HEK293 (cell line): ENCODE measurements around the gene KIAA1328.

Experiments used
- CTCF ChIA-PET: fragments of 350-600 bp; formaldehyde crosslinking; extraction: SDS; loops from one replicate; lab custom pipeline; 2021; ENCODE audit warnings: antibody characterized with exemption; lab: Yijun Ruan, JAX
- POLR2A ChIA-PET: fragments of 300-600 bp; formaldehyde crosslinking; extraction: SDS; loops from one replicate; lab custom pipeline; 2020; ENCODE audit warnings: antibody characterized with exemption, inconsistent platforms; lab: Yijun Ruan, JAX
- H3K27ac ChIP-seq: fragments of 200-500 bp; sonication (Bioruptor generic); 2 replicates; pipeline ENCODE4 v1.5.1; 2014; ENCODE audit warnings: low read depth, low read length, control low read depth, inconsistent platforms; ENCODE audit errors: extremely low read depth
- H3K36me3 ChIP-seq, 2 experiments: fragments of 200-500 bp in 1 of 2; sonication (Bioruptor generic) in 1 of 2; 1 replicate in 1 of 2; 2 replicates in 1 of 2; pipeline ENCODE4 v1.5.1; 2014 to 2017; ENCODE audit warnings: inconsistent platforms in 2 of 2, low read length in 2 of 2; ENCODE audit not compliant: control insufficient read depth in 2 of 2, insufficient read depth in 1 of 2
- H3K4me1 ChIP-seq: fragments of 200-500 bp; sonication (Bioruptor generic); 2 replicates; pipeline ENCODE4 v1.5.1; 2014; ENCODE audit warnings: mild to moderate bottlenecking, low read length, inconsistent platforms; ENCODE audit not compliant: control insufficient read depth, insufficient read depth
- H3K4me3 ChIP-seq: 2 replicates; pipeline ENCODE4 v1.5.1; 2011; ENCODE audit warnings: low read depth, mild to moderate bottlenecking, control low read depth, low read length, moderate library complexity
- H3K9me3 ChIP-seq: fragments of 200-500 bp; sonication (Bioruptor generic); 2 replicates; pipeline ENCODE4 v1.5.1; 2014; ENCODE audit warnings: low read depth, low read length, inconsistent platforms; ENCODE audit not compliant: control insufficient read depth, insufficient read depth
- GLI2 ChIP-seq: fragments of 450-650 bp; formaldehyde crosslinking; IDR thresholded peaks from 2 replicates; pipeline ENCODE4; 2017; ENCODE audit warnings: missing biosample characterization, missing genetic modification characterization, low read depth, borderline replicate concordance
- OSR2 ChIP-seq: fragments of 450-650 bp; formaldehyde crosslinking; IDR thresholded peaks from 2 replicates; pipeline ENCODE4 v1.5.1; 2016; ENCODE audit warnings: missing biosample characterization, missing genetic modification characterization
- RBAK ChIP-seq: fragments of 450-650 bp; formaldehyde crosslinking; IDR thresholded peaks from 2 replicates; pipeline ENCODE4 v1.5.1; 2016; ENCODE audit warnings: missing biosample characterization, missing genetic modification characterization
- ZFHX2 ChIP-seq: fragments of 450-650 bp; formaldehyde crosslinking; conservative IDR thresholded peaks from 2 replicates; pipeline ENCODE4 v1.5.1; 2016; ENCODE audit warnings: missing biosample characterization, missing genetic modification characterization
- ZFP3 ChIP-seq: fragments of 450-650 bp; formaldehyde crosslinking; IDR thresholded peaks from 2 replicates; pipeline ENCODE4 v1.5.1; 2016; ENCODE audit warnings: low read depth, missing biosample characterization, missing genetic modification characterization
- ZFP37 ChIP-seq: fragments of 450-650 bp; formaldehyde crosslinking; IDR thresholded peaks from 2 replicates; pipeline ENCODE4 v1.5.1; 2016; ENCODE audit warnings: missing biosample characterization, missing genetic modification characterization
- ZFP69B ChIP-seq: fragments of 450-650 bp; formaldehyde crosslinking; IDR thresholded peaks from 2 replicates; pipeline ENCODE4 v1.5.1; 2016; ENCODE audit warnings: missing biosample characterization, missing genetic modification characterization
- ZNF138 ChIP-seq: fragments of 450-650 bp; formaldehyde crosslinking; IDR thresholded peaks from 2 replicates; pipeline ENCODE4 v1.5.1; 2016; ENCODE audit warnings: missing biosample characterization, missing genetic modification characterization, borderline replicate concordance
- ZNF146 ChIP-seq: fragments of 450-650 bp; formaldehyde crosslinking; IDR thresholded peaks from 2 replicates; pipeline ENCODE4 v1.5.1; 2016; ENCODE audit warnings: missing biosample characterization, missing genetic modification characterization
- ZNF221 ChIP-seq: fragments of 450-650 bp; formaldehyde crosslinking; IDR thresholded peaks from 2 replicates; pipeline ENCODE4 v1.5.1; 2017; ENCODE audit warnings: missing biosample characterization, missing genetic modification characterization, borderline replicate concordance
- ZNF274 ChIP-seq, 2 experiments: fragments of 200-500 bp in 1 of 2; fragments of 450-650 bp in 1 of 2; sonication (Bioruptor generic) in 1 of 2; formaldehyde crosslinking in 1 of 2; IDR thresholded peaks; 2 replicates each; pipeline versions ENCODE4 v1.5.1 to v1.6.1; 2014 to 2016; ENCODE audit warnings: borderline replicate concordance in 1 of 2, inconsistent platforms in 1 of 2, low read length in 1 of 2, missing biosample characterization in 1 of 2, missing genetic modification characterization in 1 of 2
- ZNF292 ChIP-seq: fragments of 450-650 bp; formaldehyde crosslinking; IDR thresholded peaks from 2 replicates; pipeline ENCODE4 v1.5.1; 2016; ENCODE audit warnings: low read depth, missing biosample characterization, missing genetic modification characterization, borderline replicate concordance
- ZNF350 ChIP-seq: fragments of 450-650 bp; formaldehyde crosslinking; IDR thresholded peaks from 2 replicates; pipeline ENCODE4 v1.5.0; 2017; ENCODE audit warnings: missing biosample characterization, mild to moderate bottlenecking, missing genetic modification characterization
- ZNF529 ChIP-seq: fragments of 450-650 bp; formaldehyde crosslinking; IDR thresholded peaks from 2 replicates; pipeline ENCODE4 v1.5.1; 2017; ENCODE audit warnings: missing genetic modification characterization, missing biosample characterization; ENCODE audit not compliant: insufficient replicate concordance
- ZNF830 ChIP-seq: fragments of 450-650 bp; IDR thresholded peaks from 2 replicates; pipeline ENCODE4 v1.5.0; 2018; ENCODE audit warnings: missing biosample characterization, missing genetic modification characterization, low read depth, mild to moderate bottlenecking, moderate library complexity
- TF ChIP-seq, protein P1 (sequence below): fragments of 450-650 bp; formaldehyde crosslinking; IDR thresholded peaks from 2 replicates; pipeline ENCODE4 v1.5.1; 2016; ENCODE audit warnings: missing biosample characterization, missing genetic modification characterization
- TF ChIP-seq, protein P2 (sequence below): fragments of 450-650 bp; formaldehyde crosslinking; IDR thresholded peaks from 2 replicates; pipeline ENCODE4 v1.5.1; 2016; ENCODE audit warnings: missing biosample characterization, missing genetic modification characterization
- TF ChIP-seq, protein P3 (sequence below): sonication (generic); formaldehyde crosslinking; IDR thresholded peaks from 2 replicates; pipeline ENCODE4 v1.8.1; 2022; ENCODE audit warnings: mild to moderate bottlenecking, moderate library complexity, missing genetic modification reagents
- TF ChIP-seq, protein P4 (sequence below): fragments of 450-650 bp; formaldehyde crosslinking; conservative IDR thresholded peaks from 2 replicates; pipeline ENCODE4 v1.5.1; 2016; ENCODE audit warnings: low read depth, missing biosample characterization, missing genetic modification characterization
- TF ChIP-seq, protein P5 (sequence below): fragments of 450-650 bp; formaldehyde crosslinking; IDR thresholded peaks from 2 replicates; pipeline ENCODE4 v1.5.1; 2017; ENCODE audit warnings: missing biosample characterization, missing genetic modification characterization

KIAA1328 gene

DNA sequence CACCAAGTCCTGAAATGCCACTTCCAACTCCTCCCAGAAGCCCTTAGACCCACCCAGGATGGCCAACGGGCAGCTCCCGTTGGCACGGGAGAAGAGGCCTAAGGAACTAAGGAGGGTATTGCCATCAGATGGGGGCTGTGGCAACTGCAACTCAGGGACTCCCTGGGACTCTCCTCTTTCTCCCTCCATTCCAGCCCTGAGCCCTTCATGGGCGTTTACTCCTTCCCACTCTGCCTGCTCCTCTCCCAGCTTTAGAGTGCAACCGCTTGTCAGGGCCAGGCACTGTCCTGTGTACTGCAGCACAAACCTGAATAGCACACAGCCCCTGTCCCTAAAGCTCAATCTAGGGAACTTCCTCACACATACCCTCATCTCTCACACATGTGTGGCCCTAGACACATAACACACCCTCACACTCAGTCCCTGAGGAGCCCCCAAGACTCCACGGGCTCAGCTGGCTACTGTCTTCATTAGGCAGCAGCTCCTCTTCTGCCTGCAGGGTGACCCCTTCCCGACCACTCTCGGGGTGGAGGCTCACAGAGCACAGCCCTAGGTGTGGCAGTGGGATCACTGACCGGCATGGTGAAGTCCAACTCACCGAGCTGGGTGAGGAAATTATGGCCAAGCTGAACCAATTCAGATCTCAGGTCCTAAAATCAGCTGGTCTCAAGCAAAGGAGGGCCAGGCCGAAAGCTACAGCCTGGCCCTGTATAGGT, 420.4 kb downstream of the KIAA1328 start:
- ChIA-PET CTCF (interaction anchor here (0.7 to 0.9 kb wide), 2 partner anchors 10 to 1161 kb away, joined by 3 read pairs; no protein-coding TSS in a partner anchor), POLR2A (no interaction called here)
- no peak for TF ChIP-seq ZNF350 (tag by site-specific recombination)
- no peak for TF ChIP-seq ZNF529 (tag by site-specific recombination)
- TF ChIP-seq, protein P1, sequence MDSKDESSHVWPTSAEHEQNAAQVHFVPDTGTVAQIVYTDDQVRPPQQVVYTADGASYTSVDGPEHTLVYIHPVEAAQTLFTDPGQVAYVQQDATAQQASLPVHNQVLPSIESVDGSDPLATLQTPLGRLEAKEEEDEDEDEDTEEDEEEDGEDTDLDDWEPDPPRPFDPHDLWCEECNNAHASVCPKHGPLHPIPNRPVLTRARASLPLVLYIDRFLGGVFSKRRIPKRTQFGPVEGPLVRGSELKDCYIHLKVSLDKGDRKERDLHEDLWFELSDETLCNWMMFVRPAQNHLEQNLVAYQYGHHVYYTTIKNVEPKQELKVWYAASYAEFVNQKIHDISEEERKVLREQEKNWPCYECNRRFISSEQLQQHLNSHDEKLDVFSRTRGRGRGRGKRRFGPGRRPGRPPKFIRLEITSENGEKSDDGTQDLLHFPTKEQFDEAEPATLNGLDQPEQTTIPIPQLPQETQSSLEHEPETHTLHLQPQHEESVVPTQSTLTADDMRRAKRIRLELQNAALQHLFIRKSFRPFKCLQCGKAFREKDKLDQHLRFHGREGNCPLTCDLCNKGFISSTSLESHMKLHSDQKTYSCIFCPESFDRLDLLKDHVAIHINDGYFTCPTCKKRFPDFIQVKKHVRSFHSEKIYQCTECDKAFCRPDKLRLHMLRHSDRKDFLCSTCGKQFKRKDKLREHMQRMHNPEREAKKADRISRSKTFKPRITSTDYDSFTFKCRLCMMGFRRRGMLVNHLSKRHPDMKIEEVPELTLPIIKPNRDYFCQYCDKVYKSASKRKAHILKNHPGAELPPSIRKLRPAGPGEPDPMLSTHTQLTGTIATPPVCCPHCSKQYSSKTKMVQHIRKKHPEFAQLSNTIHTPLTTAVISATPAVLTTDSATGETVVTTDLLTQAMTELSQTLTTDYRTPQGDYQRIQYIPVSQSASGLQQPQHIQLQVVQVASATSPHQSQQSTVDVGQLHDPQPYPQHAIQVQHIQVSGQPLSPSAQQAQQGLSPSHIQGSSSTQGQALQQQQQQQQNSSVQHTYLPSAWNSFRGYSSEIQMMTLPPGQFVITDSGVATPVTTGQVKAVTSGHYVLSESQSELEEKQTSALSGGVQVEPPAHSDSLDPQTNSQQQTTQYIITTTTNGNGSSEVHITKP (tag by site-specific recombination): no peak
- TF ChIP-seq ZNF146 (tag by site-specific recombination): no peak
- no peak for TF ChIP-seq ZFHX2 (tag by site-specific recombination)
- TF ChIP-seq ZFP37 (tag by site-specific recombination): no peak
- no peak for TF ChIP-seq ZNF830 (tag by site-specific recombination)
- no peak for TF ChIP-seq ZNF274 (IDR thresholded peaks at IDR 0.05; ENCODE audit: low read length)
- TF ChIP-seq ZNF274 (tag by site-specific recombination; IDR thresholded peaks at IDR 0.05; ENCODE audit: borderline replicate concordance): no peak
- TF ChIP-seq RBAK: no peak
- TF ChIP-seq, protein P2, sequence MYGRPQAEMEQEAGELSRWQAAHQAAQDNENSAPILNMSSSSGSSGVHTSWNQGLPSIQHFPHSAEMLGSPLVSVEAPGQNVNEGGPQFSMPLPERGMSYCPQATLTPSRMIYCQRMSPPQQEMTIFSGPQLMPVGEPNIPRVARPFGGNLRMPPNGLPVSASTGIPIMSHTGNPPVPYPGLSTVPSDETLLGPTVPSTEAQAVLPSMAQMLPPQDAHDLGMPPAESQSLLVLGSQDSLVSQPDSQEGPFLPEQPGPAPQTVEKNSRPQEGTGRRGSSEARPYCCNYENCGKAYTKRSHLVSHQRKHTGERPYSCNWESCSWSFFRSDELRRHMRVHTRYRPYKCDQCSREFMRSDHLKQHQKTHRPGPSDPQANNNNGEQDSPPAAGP (tag by site-specific recombination): no peak
- TF ChIP-seq ZFP3 (tag by site-specific recombination): no peak
- TF ChIP-seq, protein P3, sequence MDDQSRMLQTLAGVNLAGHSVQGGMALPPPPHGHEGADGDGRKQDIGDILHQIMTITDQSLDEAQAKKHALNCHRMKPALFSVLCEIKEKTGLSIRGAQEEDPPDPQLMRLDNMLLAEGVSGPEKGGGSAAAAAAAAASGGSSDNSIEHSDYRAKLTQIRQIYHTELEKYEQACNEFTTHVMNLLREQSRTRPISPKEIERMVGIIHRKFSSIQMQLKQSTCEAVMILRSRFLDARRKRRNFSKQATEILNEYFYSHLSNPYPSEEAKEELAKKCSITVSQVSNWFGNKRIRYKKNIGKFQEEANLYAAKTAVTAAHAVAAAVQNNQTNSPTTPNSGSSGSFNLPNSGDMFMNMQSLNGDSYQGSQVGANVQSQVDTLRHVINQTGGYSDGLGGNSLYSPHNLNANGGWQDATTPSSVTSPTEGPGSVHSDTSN (CRISPR knock-in tag): no peak
- TF ChIP-seq ZNF138 (tag by site-specific recombination): no peak
- no peak for TF ChIP-seq ZFP69B (tag by site-specific recombination)

DNA sequence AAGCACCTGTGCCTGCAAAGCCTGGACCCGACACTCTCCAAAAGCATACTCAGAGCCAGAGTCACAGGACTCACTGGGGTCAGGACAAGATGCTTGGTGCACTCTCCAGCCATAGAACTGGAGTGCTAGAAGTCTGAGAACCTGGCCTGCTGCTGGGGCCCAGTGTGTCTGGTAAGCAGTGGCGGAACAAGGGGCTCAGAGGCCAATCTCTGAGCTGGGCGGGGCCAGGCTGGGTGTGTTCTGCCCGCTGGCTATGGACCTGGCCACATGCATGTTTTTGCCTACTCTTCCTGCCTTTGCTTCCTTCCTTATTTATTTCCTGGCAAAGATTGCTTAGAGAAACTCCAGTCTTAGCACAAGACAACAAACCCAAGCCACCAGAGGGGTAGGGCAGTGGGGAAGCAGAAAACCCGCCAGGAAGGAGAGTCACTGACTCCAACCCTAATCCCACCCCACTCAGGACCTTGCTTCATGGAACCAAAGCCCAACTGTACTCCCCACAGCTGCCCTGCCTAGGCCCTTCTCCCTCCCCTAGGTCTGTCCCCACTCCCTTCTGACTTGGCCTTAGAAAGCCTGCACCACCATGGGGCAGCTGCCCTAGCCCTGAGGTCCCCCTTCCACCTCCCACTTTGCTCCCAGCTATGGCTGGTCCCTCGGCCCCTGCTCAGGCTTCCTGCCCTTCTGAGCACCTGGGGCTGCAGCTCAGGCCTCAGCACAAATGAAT, 421.1 kb downstream of the KIAA1328 start:
- H3K9me3 ChIP-seq: no peaks in the 10 kb centered on the region
- no peaks in the 10 kb centered on the region for H3K4me1 ChIP-seq
- H3K27ac ChIP-seq: no peak overlapping the region
- POLR2A ChIA-PET: no interaction called here
- CTCF ChIA-PET: interaction anchor here (0.7 to 0.9 kb wide), 2 partner anchors 11 to 1161 kb away, joined by 3 read pairs; no protein-coding TSS in a partner anchor
- H3K36me3 ChIP-seq: no peaks in the 10 kb centered on the region
- H3K4me3 ChIP-seq: no peak overlapping the region
- TF ChIP-seq, protein P4, sequence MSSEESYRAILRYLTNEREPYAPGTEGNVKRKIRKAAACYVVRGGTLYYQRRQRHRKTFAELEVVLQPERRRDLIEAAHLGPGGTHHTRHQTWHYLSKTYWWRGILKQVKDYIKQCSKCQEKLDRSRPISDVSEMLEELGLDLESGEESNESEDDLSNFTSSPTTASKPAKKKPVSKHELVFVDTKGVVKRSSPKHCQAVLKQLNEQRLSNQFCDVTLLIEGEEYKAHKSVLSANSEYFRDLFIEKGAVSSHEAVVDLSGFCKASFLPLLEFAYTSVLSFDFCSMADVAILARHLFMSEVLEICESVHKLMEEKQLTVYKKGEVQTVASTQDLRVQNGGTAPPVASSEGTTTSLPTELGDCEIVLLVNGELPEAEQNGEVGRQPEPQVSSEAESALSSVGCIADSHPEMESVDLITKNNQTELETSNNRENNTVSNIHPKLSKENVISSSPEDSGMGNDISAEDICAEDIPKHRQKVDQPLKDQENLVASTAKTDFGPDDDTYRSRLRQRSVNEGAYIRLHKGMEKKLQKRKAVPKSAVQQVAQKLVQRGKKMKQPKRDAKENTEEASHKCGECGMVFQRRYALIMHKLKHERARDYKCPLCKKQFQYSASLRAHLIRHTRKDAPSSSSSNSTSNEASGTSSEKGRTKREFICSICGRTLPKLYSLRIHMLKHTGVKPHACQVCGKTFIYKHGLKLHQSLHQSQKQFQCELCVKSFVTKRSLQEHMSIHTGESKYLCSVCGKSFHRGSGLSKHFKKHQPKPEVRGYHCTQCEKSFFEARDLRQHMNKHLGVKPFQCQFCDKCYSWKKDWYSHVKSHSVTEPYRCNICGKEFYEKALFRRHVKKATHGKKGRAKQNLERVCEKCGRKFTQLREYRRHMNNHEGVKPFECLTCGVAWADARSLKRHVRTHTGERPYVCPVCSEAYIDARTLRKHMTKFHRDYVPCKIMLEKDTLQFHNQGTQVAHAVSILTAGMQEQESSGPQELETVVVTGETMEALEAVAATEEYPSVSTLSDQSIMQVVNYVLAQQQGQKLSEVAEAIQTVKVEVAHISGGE (tag by site-specific recombination): no peak
- TF ChIP-seq OSR2: no peak
- TF ChIP-seq ZNF221: no peak
- TF ChIP-seq, protein P5, sequence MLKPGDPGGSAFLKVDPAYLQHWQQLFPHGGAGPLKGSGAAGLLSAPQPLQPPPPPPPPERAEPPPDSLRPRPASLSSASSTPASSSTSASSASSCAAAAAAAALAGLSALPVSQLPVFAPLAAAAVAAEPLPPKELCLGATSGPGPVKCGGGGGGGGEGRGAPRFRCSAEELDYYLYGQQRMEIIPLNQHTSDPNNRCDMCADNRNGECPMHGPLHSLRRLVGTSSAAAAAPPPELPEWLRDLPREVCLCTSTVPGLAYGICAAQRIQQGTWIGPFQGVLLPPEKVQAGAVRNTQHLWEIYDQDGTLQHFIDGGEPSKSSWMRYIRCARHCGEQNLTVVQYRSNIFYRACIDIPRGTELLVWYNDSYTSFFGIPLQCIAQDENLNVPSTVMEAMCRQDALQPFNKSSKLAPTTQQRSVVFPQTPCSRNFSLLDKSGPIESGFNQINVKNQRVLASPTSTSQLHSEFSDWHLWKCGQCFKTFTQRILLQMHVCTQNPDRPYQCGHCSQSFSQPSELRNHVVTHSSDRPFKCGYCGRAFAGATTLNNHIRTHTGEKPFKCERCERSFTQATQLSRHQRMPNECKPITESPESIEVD (tag by site-specific recombination): no peak
- no peak for TF ChIP-seq GLI2
- no peak for TF ChIP-seq ZNF292
- TF ChIP-seq RBAK: no peak

More for the DNA sequence above, 420.4 kb downstream of the KIAA1328 start:
- Histone ChIP-seq H3K4me3 (no peak overlapping the region), H3K4me1 (no peaks in the 10 kb centered on the region), H3K36me3 (no peaks in the 10 kb centered on the region), H3K9me3 (no peaks in the 10 kb centered on the region), H3K27ac (no peak overlapping the region)
